WERI-Rb-1 (cell line): ENCODE measurements around the gene CHRDL1.

ENCODE experiments used
- DNase-seq: peaks from one replicate; pipeline ENCODE4 v3.0.0-alpha.2; 2020
- H3K27ac ChIP-seq: fragments of 250-450 bp; sonication (Bioruptor Pico); 2 replicates; pipeline ENCODE4 v1.5.1; 2020; ENCODE audit warnings: mild to moderate bottlenecking, moderate library complexity
- H3K27me3 ChIP-seq: fragments of 250-450 bp; sonication (Bioruptor Pico); 2 replicates; pipeline ENCODE4 v1.5.1; 2021; ENCODE audit warnings: mild to moderate bottlenecking, low read depth, moderate library complexity; ENCODE audit not compliant: insufficient read depth, severe bottlenecking
- H3K36me3 ChIP-seq: fragments of 250-450 bp; sonication (Bioruptor Pico); 2 replicates; pipeline ENCODE4 v1.5.1; 2020; ENCODE audit warnings: mild to moderate bottlenecking, moderate library complexity
- H3K4me3 ChIP-seq: 2 replicates; pipeline ENCODE4 v1.5.1; 2011; ENCODE audit warnings: low read depth, mild to moderate bottlenecking, control low read depth, low read length
- H3K9me3 ChIP-seq: fragments of 250-450 bp; sonication (Bioruptor Pico); 2 replicates; pipeline ENCODE4 v1.5.1; 2021; ENCODE audit warnings: mild to moderate bottlenecking, moderate library complexity; ENCODE audit not compliant: severe bottlenecking
- TF ChIP-seq, protein P1 (sequence below): IDR thresholded peaks from 2 replicates; pipeline ENCODE4 v1.5.1; 2011; ENCODE audit warnings: low read depth, mild to moderate bottlenecking, control low read depth, inconsistent platforms, low read length

CHRDL1 gene

GRCh38 chrX:110741213-110741796 is 54.3 kb downstream of the CHRDL1 start:
- TF ChIP-seq, protein P1, sequence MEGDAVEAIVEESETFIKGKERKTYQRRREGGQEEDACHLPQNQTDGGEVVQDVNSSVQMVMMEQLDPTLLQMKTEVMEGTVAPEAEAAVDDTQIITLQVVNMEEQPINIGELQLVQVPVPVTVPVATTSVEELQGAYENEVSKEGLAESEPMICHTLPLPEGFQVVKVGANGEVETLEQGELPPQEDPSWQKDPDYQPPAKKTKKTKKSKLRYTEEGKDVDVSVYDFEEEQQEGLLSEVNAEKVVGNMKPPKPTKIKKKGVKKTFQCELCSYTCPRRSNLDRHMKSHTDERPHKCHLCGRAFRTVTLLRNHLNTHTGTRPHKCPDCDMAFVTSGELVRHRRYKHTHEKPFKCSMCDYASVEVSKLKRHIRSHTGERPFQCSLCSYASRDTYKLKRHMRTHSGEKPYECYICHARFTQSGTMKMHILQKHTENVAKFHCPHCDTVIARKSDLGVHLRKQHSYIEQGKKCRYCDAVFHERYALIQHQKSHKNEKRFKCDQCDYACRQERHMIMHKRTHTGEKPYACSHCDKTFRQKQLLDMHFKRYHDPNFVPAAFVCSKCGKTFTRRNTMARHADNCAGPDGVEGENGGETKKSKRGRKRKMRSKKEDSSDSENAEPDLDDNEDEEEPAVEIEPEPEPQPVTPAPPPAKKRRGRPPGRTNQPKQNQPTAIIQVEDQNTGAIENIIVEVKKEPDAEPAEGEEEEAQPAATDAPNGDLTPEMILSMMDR: no peak

GRCh38 chrX:110734894-110735541 is 60.6 kb downstream of the CHRDL1 start:
- no peaks in the 10 kb centered on the region for H3K36me3 ChIP-seq
- TF ChIP-seq, protein P1: no peak
- no peak overlapping the region for H3K4me3 ChIP-seq
- no peak for DNase-seq
- H3K27ac ChIP-seq: no peak overlapping the region
- H3K9me3 ChIP-seq: no peaks in the 10 kb centered on the region
- peaks cover 49% of the 10 kb centered on the region for H3K27me3 ChIP-seq

More at GRCh38 chrX:110741213-110741796, 54.3 kb downstream of the CHRDL1 start:
- H3K4me3 ChIP-seq: no peak overlapping the region
- no peak for DNase-seq
- H3K27ac ChIP-seq: no peak overlapping the region
- H3K27me3 ChIP-seq: peaks cover 42% of the 10 kb centered on the region
- no peaks in the 10 kb centered on the region for H3K36me3 ChIP-seq
- no peaks in the 10 kb centered on the region for H3K9me3 ChIP-seq

GRCh38 chrX:110734271-110734670 is 61.3 kb downstream of the CHRDL1 start:
- H3K4me3 ChIP-seq: no peak overlapping the region
- peaks cover 55% of the 10 kb centered on the region for H3K27me3 ChIP-seq
- no peak for DNase-seq
- no peaks in the 10 kb centered on the region for H3K9me3 ChIP-seq
- TF ChIP-seq, protein P1: no peak
- no peaks in the 10 kb centered on the region for H3K36me3 ChIP-seq
- H3K27ac ChIP-seq: no peak overlapping the region

GRCh38 chrX:110733166-110733565 is 62.5 kb downstream of the CHRDL1 start:
- peaks cover 57% of the 10 kb centered on the region for H3K27me3 ChIP-seq
- no peak overlapping the region for H3K27ac ChIP-seq
- TF ChIP-seq, protein P1: no peak
- no peak for DNase-seq
- no peak overlapping the region for H3K4me3 ChIP-seq
- H3K9me3 ChIP-seq: no peaks in the 10 kb centered on the region
- H3K36me3 ChIP-seq: no peaks in the 10 kb centered on the region

DNA sequence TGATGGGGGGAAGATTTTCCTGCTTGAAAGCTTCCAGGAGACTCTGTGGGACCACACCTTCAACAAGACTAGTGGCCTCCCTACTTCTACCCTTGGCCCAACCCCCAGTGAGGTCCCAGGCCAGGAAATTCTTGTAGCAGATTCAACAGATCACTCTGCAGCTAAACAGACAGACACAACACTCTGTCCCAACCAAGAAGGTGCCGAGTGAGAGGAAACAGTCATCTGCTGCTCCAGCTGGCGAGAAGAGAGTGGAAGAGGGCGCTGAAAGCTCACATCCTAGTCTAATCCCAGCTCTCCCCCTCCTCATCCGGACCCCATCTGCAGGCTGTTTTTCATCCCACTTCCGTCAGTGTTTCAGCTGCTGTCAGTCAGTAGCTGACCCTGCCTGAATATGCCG is 63.4 kb downstream of the CHRDL1 start:
- H3K27ac ChIP-seq: peak overlapping the region; percentile 34; the same call in 1 of the 2 replicates
- peak; percentile 53 for DNase-seq
- TF ChIP-seq, protein P1: no peak
- no peaks in the 10 kb centered on the region for H3K9me3 ChIP-seq
- no peaks in the 10 kb centered on the region for H3K36me3 ChIP-seq
- H3K4me3 ChIP-seq: no peak overlapping the region
- peaks cover 57% of the 10 kb centered on the region for H3K27me3 ChIP-seq
